Muscle layer of duodenum (tissue), 2 donors: ENCODE results near the gene GIPC1.
A peak's percentile ranks its signal among the peaks of the same experiment; 100 is the strongest.

Experiments
- H3K27ac ChIP-seq: one replicate; pipeline ENCODE4 v1.7.0; 2013; ENCODE audit warnings: mild to moderate bottlenecking, low read length
- H3K27me3 ChIP-seq: one replicate; pipeline ENCODE4 v1.7.0; 2013; ENCODE audit warnings: low read depth, mild to moderate bottlenecking, control low read depth, low read length
- H3K36me3 ChIP-seq, 2 donors: one replicate each; pipeline ENCODE4 v1.7.0; 2013; ENCODE audit warnings: low read length in 2 of 2, control low read depth in 1 of 2, mild to moderate bottlenecking in 1 of 2; ENCODE audit not compliant: insufficient read depth in 2 of 2, control insufficient read depth in 1 of 2
- H3K4me1 ChIP-seq, 2 donors: one replicate each; pipeline ENCODE4 v1.7.0; 2013; ENCODE audit warnings: low read length in 2 of 2, mild to moderate bottlenecking in 2 of 2, control low read depth in 1 of 2, moderate library complexity in 1 of 2; ENCODE audit not compliant: insufficient read depth in 2 of 2, control insufficient read depth in 1 of 2
- H3K4me3 ChIP-seq, 2 donors: one replicate each; pipeline ENCODE4 v1.7.0; 2013; ENCODE audit warnings: low read length in 2 of 2, low read depth in 1 of 2, mild to moderate bottlenecking in 1 of 2
- H3K9me3 ChIP-seq, 2 donors: one replicate each; pipeline ENCODE4 v1.7.0; 2013; ENCODE audit warnings: low read length in 2 of 2, control low read depth in 1 of 2, mild to moderate bottlenecking in 1 of 2; ENCODE audit not compliant: control insufficient read depth in 1 of 2
- donor health status: healthy.

GIPC1 gene

GRCh38 chr19:14530005-14530348 is 34.0 kb upstream of the GIPC1 start:
- H3K4me1 ChIP-seq, result peaks cover 3 to 21% of the 10 kb centered on the region in 2 donors
- peak overlapping the region; percentile 85 to 99 for H3K4me3 ChIP-seq
- H3K36me3 ChIP-seq, result no peaks in the 10 kb centered on the region
- peak overlapping the region; percentile 78 for H3K27ac ChIP-seq
- H3K9me3 ChIP-seq, result no peaks in the 10 kb centered on the region
- no peaks in the 10 kb centered on the region for H3K27me3 ChIP-seq

- Histone ChIP-seq H3K27ac (peak within 1 kb of the TSS; percentile 78), H3K9me3 (no peaks in the 10 kb centered on the region), H3K4me1 (peaks cover 3 to 21% of the 10 kb centered on the region in 2 donors), H3K27me3 (no peaks in the 10 kb centered on the region), H3K36me3 (no peaks in the 10 kb centered on the region), H3K4me3 (peak within 1 kb of the TSS; percentile 85 to 99)
Measured at GRCh38 chr19:14529254-14530004, 33.5 kb upstream of the GIPC1 start, which contains the start of gene TECR. Gene TECR, plus strand, starts transcription at chr19:14529594. Its CDS starts 103 bp downstream, at chr19:14529697.

GRCh38 chr19:14528419-14529253 is 32.7 kb upstream of the GIPC1 start:
- Histone ChIP-seq H3K27me3 (no peaks in the 10 kb centered on the region), H3K27ac (no peak overlapping the region), H3K4me3 (peak overlapping the region; percentile 53 to 99), H3K9me3 (no peaks in the 10 kb centered on the region), H3K4me1 (peaks cover 3 to 21% of the 10 kb centered on the region in 2 donors), H3K36me3 (no peaks in the 10 kb centered on the region)

- H3K27me3 ChIP-seq, result no peaks in the 10 kb centered on the region
- no peaks in the 10 kb centered on the region for H3K9me3 ChIP-seq
- H3K27ac ChIP-seq, result no peak overlapping the region
- no peaks in the 10 kb centered on the region for H3K36me3 ChIP-seq
- H3K4me3 ChIP-seq, result no peak overlapping the region
- peaks cover 0 to 14% of the 10 kb centered on the region in 2 donors for H3K4me1 ChIP-seq
Measured at GRCh38 chr19:14526423-14526822, 30.5 kb upstream of the GIPC1 start.

GRCh38 chr19:14525729-14526128 is 29.8 kb upstream of the GIPC1 start:
- Histone ChIP-seq H3K4me3 (no peak overlapping the region), H3K9me3 (no peaks in the 10 kb centered on the region), H3K4me1 (peaks cover 0 to 7% of the 10 kb centered on the region in 2 donors), H3K36me3 (no peaks in the 10 kb centered on the region), H3K27ac (no peak overlapping the region), H3K27me3 (no peaks in the 10 kb centered on the region)

- no peaks in the 10 kb centered on the region for H3K9me3 ChIP-seq
- H3K27ac ChIP-seq, result no peak overlapping the region
- no peaks in the 10 kb centered on the region for H3K27me3 ChIP-seq
- peaks cover under 1 to 9% of the 10 kb centered on the region in 2 donors for H3K36me3 ChIP-seq
- H3K4me3 ChIP-seq, result no peak overlapping the region
- peaks cover 12 to 13% of the 10 kb centered on the region in 2 donors for H3K4me1 ChIP-seq
Measured at GRCh38 chr19:14520543-14520942, 24.6 kb upstream of the GIPC1 start.

- no peak overlapping the region for H3K4me3 ChIP-seq
- H3K27me3 ChIP-seq, result no peaks in the 10 kb centered on the region
- H3K36me3 ChIP-seq, result peaks cover 6 to 15% of the 10 kb centered on the region in 2 donors
- no peak overlapping the region for H3K27ac ChIP-seq
- no peaks in the 10 kb centered on the region for H3K9me3 ChIP-seq
- peaks cover 18 to 19% of the 10 kb centered on the region in 2 donors for H3K4me1 ChIP-seq
Measured at GRCh38 chr19:14519860-14520407, 24.0 kb upstream of the GIPC1 start.

GRCh38 chr19:14519245-14519859 is 23.4 kb upstream of the GIPC1 start:
- Histone ChIP-seq H3K4me1 (peaks cover 23 to 25% of the 10 kb centered on the region in 2 donors), H3K4me3 (peak overlapping the region in 1 of 2 donors; percentile 86)

GRCh38 chr19:14517840-14518505 is 22.0 kb upstream of the GIPC1 start, which contains the start of gene DNAJB1:
Gene DNAJB1, minus strand, starts transcription at chr19:14518397. Its CDS starts 48 bp downstream, at chr19:14518349.
- Histone ChIP-seq H3K4me1 (peaks cover 23 to 28% of the 10 kb centered on the region in 2 donors), H3K27me3 (no peaks in the 10 kb centered on the region), H3K27ac (peak within 1 kb of the TSS; percentile 95)

More at GRCh38 chr19:14519245-14519859, 23.4 kb upstream of the GIPC1 start:
- Histone ChIP-seq H3K36me3 (peaks cover 11 to 20% of the 10 kb centered on the region in 2 donors), H3K27me3 (no peaks in the 10 kb centered on the region), H3K27ac (peak overlapping the region; percentile 90), H3K9me3 (no peaks in the 10 kb centered on the region)

GRCh38 chr19:14517446-14517839 is 21.5 kb upstream of the GIPC1 start:
- Histone ChIP-seq H3K36me3 (peaks cover 14 to 27% of the 10 kb centered on the region in 2 donors), H3K4me3 (peak overlapping the region; percentile 86 to 95), H3K9me3 (no peaks in the 10 kb centered on the region), H3K4me1 (peaks cover 23 to 28% of the 10 kb centered on the region in 2 donors), H3K27me3 (no peaks in the 10 kb centered on the region), H3K27ac (peak overlapping the region; percentile 95)

More at GRCh38 chr19:14517840-14518505, 22.0 kb upstream of the GIPC1 start, which contains the start of gene DNAJB1:
- H3K36me3 ChIP-seq, result peaks cover 14 to 27% of the 10 kb centered on the region in 2 donors
- H3K4me3 ChIP-seq, result peak within 1 kb of the TSS; percentile 86 to 95
- no peaks in the 10 kb centered on the region for H3K9me3 ChIP-seq
